Tibial nerve (tissue), 4 donors: ENCODE results near the gene CRIP2. TPM values are rescaled to one million over a fixed set of nuclear protein-coding genes. Genes with fewer than 3 reads are reported as not detected.

ENCODE experiments used
- DNase-seq, 2 donors: peaks; one replicate each; pipeline ENCODE4 v3.0.0-alpha.2; 2019; ENCODE audit warnings: low spot score in 2 of 2
- H3K27ac ChIP-seq, 4 donors: fragments of 200-600 bp; sonication (generic) in 3 of 4; one replicate each; pipeline ENCODE4 v1.5.1; 2017 to 2019; ENCODE audit warnings: mild to moderate bottlenecking in 1 of 4
- H3K27me3 ChIP-seq, 2 donors: fragments of 200-600 bp; sonication (generic) in 1 of 2; one replicate each; pipeline versions ENCODE4 v1.5.1 to v1.6.0; 2017 to 2019
- H3K36me3 ChIP-seq, 3 donors: fragments of 200-600 bp; sonication (generic); one replicate each; pipeline ENCODE4 v1.5.1; 2018 to 2019
- H3K4me1 ChIP-seq, 4 donors: fragments of 200-600 bp; sonication (generic) in 3 of 4; one replicate each; pipeline ENCODE4 v1.5.1; 2017 to 2019
- H3K4me3 ChIP-seq, 4 donors: fragments of 200-600 bp; sonication (generic) in 3 of 4; one replicate each; pipeline ENCODE4 v1.5.1; 2017 to 2019; ENCODE audit warnings: mild to moderate bottlenecking in 1 of 4, moderate library complexity in 1 of 4
- H3K9me3 ChIP-seq, 4 donors: fragments of 200-600 bp; sonication (generic) in 3 of 4; one replicate each; pipeline ENCODE4 v1.5.1; 2017 to 2019
- CTCF ChIP-seq, 5 experiments: fragments of 200-600 bp in 3 of 5; fragments of 450-650 bp in 2 of 5; sonication (generic) in 3 of 5; IDR thresholded peaks; one replicate each; pipeline ENCODE4 v1.5.1; 2016 to 2019; ENCODE audit warnings: antibody characterized with exemption in 5 of 5, mild to moderate bottlenecking in 3 of 5, moderate library complexity in 2 of 5
- EP300 ChIP-seq, 2 donors: sonication (generic); formaldehyde crosslinking; IDR thresholded peaks; one replicate each; pipeline ENCODE4 v1.6.1; 2017; ENCODE audit warnings: antibody characterized with exemption in 2 of 2, mild to moderate bottlenecking in 1 of 2
- POLR2A ChIP-seq, 2 donors: fragments of 450-650 bp; IDR thresholded peaks; one replicate each; pipeline ENCODE4 v1.6.1; 2017; ENCODE audit warnings: antibody characterized with exemption in 2 of 2, mild to moderate bottlenecking in 2 of 2, moderate library complexity in 2 of 2
- WGBS, 2 donors: methylation state at CpG; one replicate each; pipeline ENCODE4 v1.1.5; 2018; 5-methylcytosine and 5-hydroxymethylcytosine counted together
- total RNA-seq, 4 donors: library from RNA; depleted of rRNA; stranded (reverse); fragments of >200 nt; gene quantifications; one replicate each; pipeline ENCODE4 v1.1.0, GENCODE V29; 2016

CRIP2 gene
- total RNA-seq, 4 donors from 2014 or later = 161 to 268 (median 208) TPM

GRCh38 chr14:105497671-105498429, 23.2 kb downstream of the CRIP2 start:
- Histone ChIP-seq H3K27me3 (no peaks in the 10 kb centered on the region), H3K27ac (peak overlapping the region in 2 of 4 donors; percentile 90 to 92), H3K9me3 (no peaks in the 10 kb centered on the region), H3K36me3 (peaks cover 0 to 20% (median 0%) of the 10 kb centered on the region in 3 donors), H3K4me3 (no peak overlapping the region), H3K4me1 (peaks cover 0 to 24% (median 8%) of the 10 kb centered on the region in 4 donors)
- WGBS, 2 donors = 88 to 90% methylated on average over 15 to 18 of the region's 31 CpGs
- no peak for DNase-seq
- no peak for TF ChIP-seq EP300 (IDR thresholded peaks at IDR 0.05)
- no peak for TF ChIP-seq CTCF (IDR thresholded peaks at IDR 0.05)
- no peak for TF ChIP-seq POLR2A (IDR thresholded peaks at IDR 0.05)

GRCh38 chr14:105498430-105499255, 24.0 kb downstream of the CRIP2 start:
- TF ChIP-seq EP300 (IDR thresholded peaks at IDR 0.05) (no peak), CTCF (IDR thresholded peaks at IDR 0.05) (no peak), POLR2A (IDR thresholded peaks at IDR 0.05) (no peak)
- Histone ChIP-seq H3K27me3 (no peaks in the 10 kb centered on the region), H3K9me3 (no peaks in the 10 kb centered on the region), H3K27ac (peak overlapping the region; percentile 74 to 92 (median 82)), H3K36me3 (peaks cover 0 to 12% (median 0%) of the 10 kb centered on the region in 3 donors), H3K4me3 (no peak overlapping the region), H3K4me1 (peaks cover 0 to 23% (median 8%) of the 10 kb centered on the region in 4 donors)
- WGBS, 2 donors = 59 to 61% methylated on average over 31 to 34 of the region's 36 CpGs
- no peak for DNase-seq

- WGBS, 2 donors = 36 to 38% methylated on average over 8 to 18 of the region's 27 CpGs
- no peak for DNase-seq
- H3K36me3 ChIP-seq = peaks cover 0 to 5% (median 0%) of the 10 kb centered on the region in 3 donors
- peak overlapping the region; percentile 74 to 92 (median 82) for H3K27ac ChIP-seq
- H3K4me3 ChIP-seq = no peak overlapping the region
- no peaks in the 10 kb centered on the region for H3K27me3 ChIP-seq
- TF ChIP-seq POLR2A (IDR thresholded peaks at IDR 0.05) = peak in 1 of 2 donors; percentile 35
- no peak for TF ChIP-seq CTCF (IDR thresholded peaks at IDR 0.05)
- peak; percentile 34 to 35 for TF ChIP-seq EP300 (IDR thresholded peaks at IDR 0.05)
- no peaks in the 10 kb centered on the region for H3K9me3 ChIP-seq
- H3K4me1 ChIP-seq = peaks cover 0 to 23% (median 8%) of the 10 kb centered on the region in 4 donors
These were observed 24.8 kb downstream of the CRIP2 start for GRCh38 chr14:105499256-105500035.

GRCh38 chr14:105500036-105500725, 25.6 kb downstream of the CRIP2 start:
- Histone ChIP-seq H3K4me1 (peaks cover 0 to 23% (median 8%) of the 10 kb centered on the region in 4 donors), H3K4me3 (no peak overlapping the region), H3K9me3 (no peaks in the 10 kb centered on the region), H3K36me3 (peaks cover 0 to 4% (median 0%) of the 10 kb centered on the region in 3 donors), H3K27me3 (no peaks in the 10 kb centered on the region), H3K27ac (peak overlapping the region; percentile 74 to 92 (median 82))
- 73 to 74% methylated on average over 12 to 21 of the region's 21 CpGs for WGBS, 2 donors
- TF ChIP-seq CTCF (IDR thresholded peaks at IDR 0.05) = no peak
- no peak for TF ChIP-seq EP300 (IDR thresholded peaks at IDR 0.05)
- TF ChIP-seq POLR2A (IDR thresholded peaks at IDR 0.05) = no peak
- DNase-seq = no peak
